BLaER1 (cell line): ENCODE measurements around the gene RFXAP.

Experiments
- H3K27ac ChIP-seq: shearing (Covaris generic); formaldehyde crosslinking; 2 replicates; pipeline ENCODE4 v1.8.1; 2022
- H3K27me3 ChIP-seq: shearing (Covaris generic); formaldehyde crosslinking; 2 replicates; pipeline ENCODE4 v1.8.1; 2022
- H3K36me3 ChIP-seq: shearing (Covaris generic); formaldehyde crosslinking; 2 replicates; pipeline ENCODE4 v1.8.1; 2022
- H3K4me1 ChIP-seq: shearing (Covaris generic); formaldehyde crosslinking; 2 replicates; pipeline ENCODE4 v1.8.1; 2022
- H3K4me2 ChIP-seq: shearing (Covaris generic); formaldehyde crosslinking; 2 replicates; pipeline ENCODE4 v1.8.1; 2022
- H3K4me3 ChIP-seq: shearing (Covaris generic); formaldehyde crosslinking; 2 replicates; pipeline ENCODE4 v1.8.1; 2022
- H3K9ac ChIP-seq: shearing (Covaris generic); formaldehyde crosslinking; 2 replicates; pipeline ENCODE4 v1.8.1; 2022
- H3K9me3 ChIP-seq: shearing (Covaris generic); formaldehyde crosslinking; 2 replicates; pipeline ENCODE4 v1.8.1; 2022
- H4K20me1 ChIP-seq: shearing (Covaris generic); formaldehyde crosslinking; 2 replicates; pipeline ENCODE4 v1.8.1; 2022
- Cebpa-rat ChIP-seq: shearing (Covaris generic); IDR thresholded peaks from 2 replicates; pipeline ENCODE4 v1.8.1; 2022

The RFXAP gene

GRCh38 chr13:36814465-36814864 lies 4.6 kb upstream of the RFXAP start:
- Histone ChIP-seq H3K4me2 (0 out of 2 replicates have a peak overlapping the region, but pooled peaks have one; percentile 4), H3K9me3 (no peaks in the 10 kb centered on the region), H4K20me1 (no peaks in the 10 kb centered on the region), H3K36me3 (no peaks in the 10 kb centered on the region), H3K27ac (no peak overlapping the region), H3K4me1 (peaks cover 13% of the 10 kb centered on the region), H3K9ac (no peak overlapping the region), H3K4me3 (no peak overlapping the region), H3K27me3 (no peaks in the 10 kb centered on the region)
- TF ChIP-seq Cebpa-rat, result no peak

- Histone ChIP-seq H3K4me3 (no peak overlapping the region), H3K36me3 (no peaks in the 10 kb centered on the region), H3K27ac (no peak overlapping the region), H3K9ac (no peak overlapping the region), H3K4me2 (no peak overlapping the region), H3K4me1 (peaks cover 13% of the 10 kb centered on the region), H4K20me1 (peaks cover 4% of the 10 kb centered on the region), H3K27me3 (no peaks in the 10 kb centered on the region), H3K9me3 (no peaks in the 10 kb centered on the region)
- TF ChIP-seq Cebpa-rat, result no peak
These were observed 4.0 kb upstream of the RFXAP start for GRCh38 chr13:36815062-36815461.

GRCh38 chr13:36817996-36818803 lies 822 bp upstream of the RFXAP start:
- Histone ChIP-seq H3K27ac (no peak overlapping the region), H3K9me3 (no peaks in the 10 kb centered on the region), H3K36me3 (no peaks in the 10 kb centered on the region), H4K20me1 (peaks cover 35% of the 10 kb centered on the region), H3K4me2 (peak overlapping the region; percentile 96), H3K4me3 (peak overlapping the region; percentile 83), H3K27me3 (no peaks in the 10 kb centered on the region), H3K4me1 (peaks cover 42% of the 10 kb centered on the region), H3K9ac (peak overlapping the region; percentile 86; the same call in 1 of the 2 replicates)
- no peak for TF ChIP-seq Cebpa-rat

- H3K4me2 ChIP-seq, result peak overlapping the region; percentile 96
- H3K27me3 ChIP-seq, result no peaks in the 10 kb centered on the region
- H3K27ac ChIP-seq, result peak overlapping the region; percentile 87
- peaks cover 51% of the 10 kb centered on the region for H4K20me1 ChIP-seq
- H3K4me3 ChIP-seq, result peak overlapping the region; percentile 83
- TF ChIP-seq Cebpa-rat, result no peak
- no peaks in the 10 kb centered on the region for H3K9me3 ChIP-seq
- peak overlapping the region; percentile 86 for H3K9ac ChIP-seq
- peaks cover 37% of the 10 kb centered on the region for H3K4me1 ChIP-seq
- H3K36me3 ChIP-seq, result peaks cover 2% of the 10 kb centered on the region; the same call in 1 of the 2 replicates
These were observed 693 bp downstream of the RFXAP start for GRCh38 chr13:36819739-36820090.

- Histone ChIP-seq H3K36me3 (peaks cover 7% of the 10 kb centered on the region; the same call in 1 of the 2 replicates), H3K27me3 (no peaks in the 10 kb centered on the region), H4K20me1 (peaks cover 56% of the 10 kb centered on the region), H3K4me3 (peak overlapping the region; percentile 83), H3K9ac (peak overlapping the region; percentile 86), H3K4me2 (peak overlapping the region; percentile 96), H3K9me3 (no peaks in the 10 kb centered on the region), H3K4me1 (peaks cover 36% of the 10 kb centered on the region), H3K27ac (peak overlapping the region; percentile 87)
- no peak for TF ChIP-seq Cebpa-rat
These were observed 1.2 kb downstream of the RFXAP start for GRCh38 chr13:36820222-36820621.

GRCh38 chr13:36822785-36823184 lies 3.8 kb downstream of the RFXAP start:
- Histone ChIP-seq H3K4me2 (peak overlapping the region; percentile 96), H3K36me3 (peaks cover 21% of the 10 kb centered on the region; the same call in 1 of the 2 replicates), H3K27me3 (no peaks in the 10 kb centered on the region), H4K20me1 (peaks cover 71% of the 10 kb centered on the region), H3K9me3 (no peaks in the 10 kb centered on the region), H3K9ac (no peak overlapping the region), H3K4me1 (peaks cover 36% of the 10 kb centered on the region), H3K4me3 (no peak overlapping the region), H3K27ac (no peak overlapping the region)
- no peak for TF ChIP-seq Cebpa-rat

- Histone ChIP-seq H3K9me3 (no peaks in the 10 kb centered on the region), H3K27ac (no peak overlapping the region), H3K4me2 (no peak overlapping the region), H3K9ac (no peak overlapping the region), H3K4me3 (no peak overlapping the region), H4K20me1 (peaks cover 20% of the 10 kb centered on the region), H3K36me3 (peaks cover 56% of the 10 kb centered on the region), H3K4me1 (no peaks in the 10 kb centered on the region), H3K27me3 (no peaks in the 10 kb centered on the region)
- no peak for TF ChIP-seq Cebpa-rat
These were observed 10.7 kb downstream of the RFXAP start for GRCh38 chr13:36829753-36830152.

GRCh38 chr13:36831291-36831690 lies 12.3 kb downstream of the RFXAP start:
- no peaks in the 10 kb centered on the region for H3K27me3 ChIP-seq
- peaks cover 47% of the 10 kb centered on the region for H3K36me3 ChIP-seq
- H4K20me1 ChIP-seq, result peaks cover 5% of the 10 kb centered on the region; the same call in 1 of the 2 replicates
- no peak overlapping the region for H3K9ac ChIP-seq
- H3K9me3 ChIP-seq, result no peaks in the 10 kb centered on the region
- H3K27ac ChIP-seq, result no peak overlapping the region
- TF ChIP-seq Cebpa-rat, result no peak
- no peak overlapping the region for H3K4me2 ChIP-seq
- H3K4me3 ChIP-seq, result no peak overlapping the region
- H3K4me1 ChIP-seq, result no peaks in the 10 kb centered on the region

GRCh38 chr13:36834299-36834698 lies 15.3 kb downstream of the RFXAP start:
- H3K27ac ChIP-seq, result no peak overlapping the region
- TF ChIP-seq Cebpa-rat, result no peak
- peaks cover 10% of the 10 kb centered on the region; the same call in 1 of the 2 replicates for H3K4me1 ChIP-seq
- no peaks in the 10 kb centered on the region for H4K20me1 ChIP-seq
- no peak overlapping the region for H3K4me3 ChIP-seq
- H3K4me2 ChIP-seq, result no peak overlapping the region
- peaks cover 53% of the 10 kb centered on the region for H3K36me3 ChIP-seq
- H3K27me3 ChIP-seq, result no peaks in the 10 kb centered on the region
- no peak overlapping the region for H3K9ac ChIP-seq
- no peaks in the 10 kb centered on the region for H3K9me3 ChIP-seq

- Histone ChIP-seq H3K4me2 (no peak overlapping the region), H3K4me1 (peaks cover 16% of the 10 kb centered on the region; the same call in 1 of the 2 replicates), H3K27ac (no peak overlapping the region), H3K9ac (no peak overlapping the region), H3K27me3 (no peaks in the 10 kb centered on the region), H3K4me3 (no peak overlapping the region), H3K9me3 (no peaks in the 10 kb centered on the region), H4K20me1 (no peaks in the 10 kb centered on the region), H3K36me3 (peaks cover 31% of the 10 kb centered on the region)
- TF ChIP-seq Cebpa-rat, result no peak
These were observed 18.5 kb downstream of the RFXAP start for GRCh38 chr13:36837354-36838092.
